A549 (cell line): Measurements from ENCODE around the gene MAP3K2. TPM values are rescaled to one million over a fixed set of nuclear protein-coding genes. Genes with fewer than 3 reads are reported as not detected.

Experiments
- ATAC-seq, 2 experiments: fragments of 200-7000 bp in 1 of 2; fragments of >200 bp in 1 of 2; cut with Nextera tagmentation in 1 of 2; cut with Tn5 transposase in 1 of 2; 3 replicates each; pipeline versions ENCODE4 v1.8.0 to v1.9.1; 2018 to 2020; ENCODE audit warnings: mild to moderate bottlenecking in 1 of 2, moderate library complexity in 1 of 2
- CTCF ChIA-PET: fragments of 300-600 bp; sonication (Branson Sonifier 250); formaldehyde crosslinking; extraction: SDS; loops from one replicate; lab custom pipeline; 2021; ENCODE audit warnings: antibody characterized with exemption, inconsistent platforms; lab: Yijun Ruan, JAX
- POLR2A ChIA-PET: fragments of 350-600 bp; formaldehyde crosslinking; extraction: SDS; loops from one replicate; lab custom pipeline; 2021; ENCODE audit warnings: antibody characterized with exemption, inconsistent platforms; lab: Yijun Ruan, JAX
- DNase-seq, 2 experiments: peaks; one replicate each; pipeline versions ENCODE4 v3.0.0 to v3.0.0-alpha.2; 2011 to 2016; ENCODE audit warnings: low read depth in 1 of 2, low spot score in 1 of 2
- FAIRE-seq: peaks from 2 replicates; lab custom pipeline; 2011; peaks lifted over from hg19 to GRCh38; lab: Jason Lieb, UNC
- H3K27ac ChIP-seq, 2 experiments: fragments of >200 bp; sonication (Bioruptor Twin); formaldehyde crosslinking; 3 replicates each; pipeline ENCODE4 v1.5.1; 2016 to 2017
- H3K4me1 ChIP-seq: fragments of >200 bp; sonication (Bioruptor Twin); formaldehyde crosslinking; 3 replicates; pipeline ENCODE4 v1.6.1; 2016
- H3K4me2 ChIP-seq: fragments of >200 bp; sonication (Bioruptor Twin); formaldehyde crosslinking; 3 replicates; pipeline ENCODE4 v1.6.1; 2016
- H3K4me3 ChIP-seq: fragments of >200 bp; sonication (Bioruptor Twin); formaldehyde crosslinking; 3 replicates; pipeline ENCODE4 v1.5.1; 2016
- H3K9me3 ChIP-seq: fragments of >200 bp; sonication (Bioruptor Twin); formaldehyde crosslinking; 3 replicates; pipeline ENCODE4 v1.6.1; 2016
- BCL3 ChIP-seq: fragments of >200 bp; sonication (Bioruptor Twin); formaldehyde crosslinking; IDR thresholded peaks from 3 replicates; pipeline ENCODE4 v1.6.1; 2016
- CHD4 ChIP-seq: fragments of 200-600 bp; sonication (generic); IDR thresholded peaks from 2 replicates; pipeline ENCODE4 v1.6.1; 2016; ENCODE audit warnings: antibody characterized with exemption, mild to moderate bottlenecking, borderline replicate concordance
- CTCF ChIP-seq: fragments of >200 bp; sonication (Bioruptor Twin); formaldehyde crosslinking; IDR thresholded peaks from 3 replicates; pipeline ENCODE4 v1.5.1; 2016
- EHF ChIP-seq: fragments of 250-450 bp; sonication (Bioruptor Pico); IDR thresholded peaks from 2 replicates; pipeline ENCODE4 v1.5.0; 2020; ENCODE audit warnings: mild to moderate bottlenecking
- ELK1 ChIP-seq: fragments of 150-350 bp; IDR thresholded peaks from 2 replicates; pipeline ENCODE4 v1.6.1; 2014; ENCODE audit warnings: low read depth, mild to moderate bottlenecking, low read length
- HDAC2 ChIP-seq: fragments of 200-600 bp; sonication (generic); IDR thresholded peaks from 2 replicates; pipeline ENCODE4 v1.6.1; 2016
- HOXB5 ChIP-seq: fragments of 250-450 bp; sonication (Bioruptor Pico); IDR thresholded peaks from 2 replicates; pipeline ENCODE4 v1.5.0; 2020; ENCODE audit warnings: mild to moderate bottlenecking, moderate library complexity
- KDM1A ChIP-seq: fragments of 200-600 bp; sonication (generic); IDR thresholded peaks from 2 replicates; pipeline ENCODE4 v1.6.1; 2016; ENCODE audit warnings: low read depth, mild to moderate bottlenecking
- MAFK ChIP-seq: fragments of 450-650 bp; IDR thresholded peaks from 2 replicates; pipeline ENCODE4 v1.6.1; 2014; ENCODE audit not compliant: partially characterized antibody
- MAX ChIP-seq: IDR thresholded peaks from 2 replicates; pipeline ENCODE4 v1.6.1; 2012
- NFE2L2 ChIP-seq: fragments of 150-350 bp; conservative IDR thresholded peaks from 2 replicates; pipeline ENCODE4 v1.6.1; 2014; ENCODE audit warnings: low read length
- NR3C1 ChIP-seq: fragments of >200 bp; sonication (Bioruptor Twin); formaldehyde crosslinking; IDR thresholded peaks from 3 replicates; pipeline ENCODE4 v1.6.1; 2017
- REST ChIP-seq: fragments of 200-600 bp; sonication (generic); IDR thresholded peaks from 2 replicates; pipeline ENCODE4 v1.6.1; 2016; ENCODE audit warnings: antibody characterized with exemption, mild to moderate bottlenecking, moderate library complexity
- SREBF2 ChIP-seq: fragments of 450-650 bp; IDR thresholded peaks from 2 replicates; pipeline ENCODE4 v1.6.1; 2014; ENCODE audit warnings: mild to moderate bottlenecking, moderate library complexity
- TP53 ChIP-seq: fragments of 250-450 bp; sonication (Bioruptor Pico); IDR thresholded peaks from 2 replicates; pipeline ENCODE4 v1.5.0; 2021; ENCODE audit warnings: mild to moderate bottlenecking, moderate library complexity
- ZC3H11A ChIP-seq: fragments of 450-650 bp; IDR thresholded peaks from 2 replicates; pipeline ENCODE4 v1.6.1; 2014; ENCODE audit warnings: antibody characterized with exemption, mild to moderate bottlenecking
- ZFP36 ChIP-seq: fragments of 450-650 bp; IDR thresholded peaks from 2 replicates; pipeline ENCODE4 v1.6.1; 2014; ENCODE audit warnings: borderline replicate concordance; ENCODE audit not compliant: partially characterized antibody
- WGBS: methylation state at CpG from one replicate; pipeline ENCODE4 v1.1.6; 2017; ENCODE audit errors: missing lambda C conversion rate; 5-methylcytosine and 5-hydroxymethylcytosine counted together
- polyA plus RNA-seq, 4 experiments: library from polyadenylated mRNA; depleted of rRNA in 3 of 4; stranded (reverse); fragments of >200 nt; fragmentation: RNase III in 1 of 4; extraction: RNeasy Plus Mini Kit Qiagen cat#74134 plus additional on column Dnase treatment in 1 of 4; gene quantifications; 2 replicates in 3 of 4; 3 replicates in 1 of 4; pipeline ENCODE4 v1.2.3, GENCODE V29; 2011 to 2017

Gene MAP3K2
- polyA plus RNA-seq, 2 of the 4 experiments (the other 2 are of a cell fraction), result 12.3 to 29.7 TPM

GRCh38 chr2:127427376-127428056, 39.7 kb upstream of the MAP3K2 start:
- FAIRE-seq, result no peak
- no peak for ATAC-seq
- POLR2A ChIA-PET, result no interaction called here
- no peak overlapping the region for H3K27ac ChIP-seq
- H3K9me3 ChIP-seq, result no peaks in the 10 kb centered on the region
- CTCF ChIA-PET, result interaction anchor here (0.9 to 1.5 kb wide), 3 partner anchors 11 to 104 kb away, joined by 3 read pairs; no protein-coding TSS in a partner anchor
- no peak overlapping the region for H3K4me3 ChIP-seq
- no peaks in the 10 kb centered on the region for H3K4me1 ChIP-seq
- WGBS, result 76% methylated on average over 6 of the region's 7 CpGs
- DNase-seq, result no peak
- no peak overlapping the region for H3K4me2 ChIP-seq
- TF ChIP-seq SREBF2 (no peak), EHF (CRISPR knock-in tag) (no peak), ZC3H11A (no peak), NFE2L2 (no peak), NR3C1 (no peak), ELK1 (no peak), HDAC2 (no peak), CHD4 (no peak), TP53 (CRISPR knock-in tag) (no peak), HOXB5 (CRISPR knock-in tag) (no peak), CTCF (no peak), BCL3 (no peak), MAFK (no peak), ZFP36 (no peak), REST (no peak), MAX (no peak), KDM1A (no peak)
